HepG2 (cell line): ENCODE results near the gene GRM2.

Experiments
- CHD2 ChIP-seq: IDR thresholded peaks from 2 replicates; pipeline ENCODE4 v1.6.1; 2011; ENCODE audit warnings: low read depth, low read length, improper control_type of control experiment
- IRF9 ChIP-seq: sonication (generic); formaldehyde crosslinking; IDR thresholded peaks from 2 replicates; pipeline ENCODE4 v1.8.0; 2022; ENCODE audit warnings: missing genetic modification reagents, mild to moderate bottlenecking, borderline replicate concordance
- POLR2AphosphoS5 ChIP-seq: IDR thresholded peaks from 2 replicates; pipeline ENCODE4 v1.6.1; 2012; ENCODE audit warnings: low read depth, low read length
- PRDM10 ChIP-seq: sonication (generic); formaldehyde crosslinking; IDR thresholded peaks from 2 replicates; pipeline ENCODE4 v1.4.0; 2020; ENCODE audit warnings: low read depth, missing genetic modification reagents
- SMAD1 ChIP-seq: sonication (generic); formaldehyde crosslinking; IDR thresholded peaks from 2 replicates; pipeline ENCODE4 v1.4.0; 2020; ENCODE audit warnings: missing genetic modification reagents, low read depth, mild to moderate bottlenecking, borderline replicate concordance
- YY1 ChIP-seq: IDR thresholded peaks from 2 replicates; pipeline ENCODE4 v1.6.1; 2011; ENCODE audit warnings: low read length, low read depth, moderate library complexity, mild to moderate bottlenecking; ENCODE audit not compliant: insufficient read depth, insufficient replicate concordance
- ZNF18 ChIP-seq: sonication (generic); formaldehyde crosslinking; IDR thresholded peaks from 2 replicates; pipeline ENCODE4 v1.8.0; 2022; ENCODE audit warnings: mild to moderate bottlenecking, missing genetic modification reagents; ENCODE audit not compliant: insufficient replicate concordance

GRCh38 chr3:51735039-51735438 lies 28.2 kb downstream of the GRM2 start:
- TF ChIP-seq CHD2: no peak
- no peak for TF ChIP-seq SMAD1 (CRISPR knock-in tag)
- no peak for TF ChIP-seq ZNF18
- no peak for TF ChIP-seq POLR2AphosphoS5
- no peak for TF ChIP-seq PRDM10 (CRISPR knock-in tag)
- no peak for TF ChIP-seq IRF9
- no peak for TF ChIP-seq YY1
